ENCODE data around the gene PROC.
A peak's percentile ranks its signal among the peaks of the same experiment; 100 is the strongest.

The PROC gene

GRCh38 chr2:127413782-127414637 is 4.2 kb upstream of the PROC start:
- no peak for TF ChIP-seq CTCF (IDR thresholded peaks at IDR 0.05; ENCODE audit: low read depth, low read length, missing control alignments)
- DNase-seq (ENCODE audit: extremely low read depth, low read depth): peak; percentile 55
- no peak overlapping the region for H3K4me3 ChIP-seq (replicated peaks; ENCODE audit: low read depth, low read length)

GRCh38 chr2:127414638-127415592 is 3.3 kb upstream of the PROC start:
- no peak overlapping the region for H3K4me3 ChIP-seq (replicated peaks; ENCODE audit: low read depth, low read length)
- no peak for DNase-seq (ENCODE audit: extremely low read depth, low read depth)
- no peak for TF ChIP-seq CTCF (IDR thresholded peaks at IDR 0.05; ENCODE audit: low read depth, low read length, missing control alignments)

- no peak overlapping the region for H3K4me3 ChIP-seq (replicated peaks; ENCODE audit: low read depth, low read length)
- DNase-seq (ENCODE audit: extremely low read depth, low read depth): no peak
- TF ChIP-seq CTCF (IDR thresholded peaks at IDR 0.05; ENCODE audit: low read depth, low read length, missing control alignments): no peak
Measured at GRCh38 chr2:127415593-127416505, 2.4 kb upstream of the PROC start.

GRCh38 chr2:127416506-127417001 is 1.7 kb upstream of the PROC start:
- no peak overlapping the region for H3K4me3 ChIP-seq (replicated peaks; ENCODE audit: low read depth, low read length)

GRCh38 chr2:127417406-127417805 is 821 bp upstream of the PROC start:
- DNase-seq (ENCODE audit: extremely low read depth, low read depth): no peak
- no peak overlapping the region for H3K4me3 ChIP-seq (replicated peaks; ENCODE audit: low read depth, low read length)
- TF ChIP-seq CTCF (IDR thresholded peaks at IDR 0.05; ENCODE audit: low read depth, low read length, missing control alignments): no peak

More at GRCh38 chr2:127416506-127417001, 1.7 kb upstream of the PROC start:
- TF ChIP-seq CTCF (IDR thresholded peaks at IDR 0.05; ENCODE audit: low read depth, low read length, missing control alignments): no peak
- no peak for DNase-seq (ENCODE audit: extremely low read depth, low read depth)

- H3K4me3 ChIP-seq (replicated peaks; ENCODE audit: low read depth, low read length): no peak overlapping the region
- TF ChIP-seq CTCF (IDR thresholded peaks at IDR 0.05; ENCODE audit: low read depth, low read length, missing control alignments): no peak
- DNase-seq (ENCODE audit: extremely low read depth, low read depth): no peak
Measured at GRCh38 chr2:127419112-127419430, 844 bp downstream of the PROC start.
